ENCODE results near the gene PCK1. TPM values are rescaled to one million over a fixed set of nuclear protein-coding genes. Genes with fewer than 3 reads are reported as not detected.

Gene PCK1
- total and polyA plus RNA-seq, 2 of the 13 experiments (the other 11 are each of a cell fraction or from before 2014, with no cell fraction given): 6.5 to 12.6 TPM

- TF ChIP-seq, protein P1, sequence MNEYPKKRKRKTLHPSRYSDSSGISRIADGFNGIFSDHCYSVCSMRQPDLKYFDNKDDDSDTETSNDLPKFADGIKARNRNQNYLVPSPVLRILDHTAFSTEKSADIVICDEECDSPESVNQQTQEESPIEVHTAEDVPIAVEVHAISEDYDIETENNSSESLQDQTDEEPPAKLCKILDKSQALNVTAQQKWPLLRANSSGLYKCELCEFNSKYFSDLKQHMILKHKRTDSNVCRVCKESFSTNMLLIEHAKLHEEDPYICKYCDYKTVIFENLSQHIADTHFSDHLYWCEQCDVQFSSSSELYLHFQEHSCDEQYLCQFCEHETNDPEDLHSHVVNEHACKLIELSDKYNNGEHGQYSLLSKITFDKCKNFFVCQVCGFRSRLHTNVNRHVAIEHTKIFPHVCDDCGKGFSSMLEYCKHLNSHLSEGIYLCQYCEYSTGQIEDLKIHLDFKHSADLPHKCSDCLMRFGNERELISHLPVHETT (CRISPR knock-in tag; conservative IDR thresholded peaks at IDR 0.05): no peak
- TF ChIP-seq, protein P2, sequence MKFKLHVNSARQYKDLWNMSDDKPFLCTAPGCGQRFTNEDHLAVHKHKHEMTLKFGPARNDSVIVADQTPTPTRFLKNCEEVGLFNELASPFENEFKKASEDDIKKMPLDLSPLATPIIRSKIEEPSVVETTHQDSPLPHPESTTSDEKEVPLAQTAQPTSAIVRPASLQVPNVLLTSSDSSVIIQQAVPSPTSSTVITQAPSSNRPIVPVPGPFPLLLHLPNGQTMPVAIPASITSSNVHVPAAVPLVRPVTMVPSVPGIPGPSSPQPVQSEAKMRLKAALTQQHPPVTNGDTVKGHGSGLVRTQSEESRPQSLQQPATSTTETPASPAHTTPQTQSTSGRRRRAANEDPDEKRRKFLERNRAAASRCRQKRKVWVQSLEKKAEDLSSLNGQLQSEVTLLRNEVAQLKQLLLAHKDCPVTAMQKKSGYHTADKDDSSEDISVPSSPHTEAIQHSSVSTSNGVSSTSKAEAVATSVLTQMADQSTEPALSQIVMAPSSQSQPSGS (CRISPR knock-in tag; IDR thresholded peaks at IDR 0.05): no peak
- no peak for TF ChIP-seq NR2F1 (CRISPR knock-in tag; IDR thresholded peaks at IDR 0.05)
- TF ChIP-seq ZNF142 (CRISPR knock-in tag; IDR thresholded peaks at IDR 0.05): no peak
- TF ChIP-seq ARHGAP35 (CRISPR knock-in tag; IDR thresholded peaks at IDR 0.05; ENCODE audit: borderline replicate concordance): 0 out of 2 replicates have a peak, but pooled peaks have one; percentile 20
- no peak for TF ChIP-seq CEBPG (CRISPR knock-in tag; IDR thresholded peaks at IDR 0.05)
- TF ChIP-seq SMAD9 (CRISPR knock-in tag; IDR thresholded peaks at IDR 0.05): no peak
- TF ChIP-seq PLRG1 (conservative IDR thresholded peaks at IDR 0.05): no peak
- TF ChIP-seq IRF9 (CRISPR knock-in tag; IDR thresholded peaks at IDR 0.05; ENCODE audit: borderline replicate concordance): peak; percentile 48; the same call in 1 of the 2 replicates
- no peak; the same call in 1 of the 2 replicates for TF ChIP-seq UBTF (CRISPR knock-in tag; IDR thresholded peaks at IDR 0.05)
- TF ChIP-seq ZZZ3 (CRISPR knock-in tag; IDR thresholded peaks at IDR 0.05; ENCODE audit: borderline replicate concordance): peak; percentile 19; the same call in 1 of the 2 replicates
- TF ChIP-seq ZMYM3 (CRISPR knock-in tag; IDR thresholded peaks at IDR 0.05): peak; percentile 80
- TF ChIP-seq ZBTB46 (CRISPR knock-in tag; IDR thresholded peaks at IDR 0.05; ENCODE audit: borderline replicate concordance): no peak
Measured at GRCh38 chr20:57582432-57583288, 21.8 kb downstream of the PCK1 start (continued).
